DND-41 (cell line): ENCODE data around the gene FGF8.

Experiments
- ATAC-seq: fragments of 200-7000 bp; cut with Tn5 transposase; 3 replicates; pipeline ENCODE4 v1.9.1; 2021; ENCODE audit warnings: low read depth; ENCODE audit not compliant: insufficient read depth
- DNase-seq: peaks from one replicate; pipeline ENCODE4 v3.0.0-alpha.2; 2020
- H2AFZ ChIP-seq: 2 replicates; pipeline ENCODE4 v1.6.0; 2012; ENCODE audit warnings: low read depth, low read length
- H3K27ac ChIP-seq: 2 replicates; pipeline ENCODE4 v1.5.1; 2012; ENCODE audit warnings: low read length, inconsistent platforms
- H3K27me3 ChIP-seq: fragments of 200-600 bp; sonication (generic); 2 replicates; pipeline ENCODE4 v1.6.0; 2012; ENCODE audit warnings: low read length, mild to moderate bottlenecking, inconsistent platforms; ENCODE audit not compliant: insufficient read depth, poor library complexity
- H3K36me3 ChIP-seq: 2 replicates; pipeline ENCODE4 v1.5.1; 2012; ENCODE audit warnings: low read length, inconsistent platforms; ENCODE audit not compliant: insufficient read depth
- H3K4me1 ChIP-seq: 2 replicates; pipeline ENCODE4 v1.5.1; 2012; ENCODE audit warnings: mild to moderate bottlenecking, low read length; ENCODE audit not compliant: insufficient read depth
- H3K4me2 ChIP-seq: 2 replicates; pipeline ENCODE4 v1.6.0; 2012; ENCODE audit warnings: mild to moderate bottlenecking, moderate library complexity, low read length, inconsistent platforms; ENCODE audit not compliant: insufficient read depth
- H3K4me3 ChIP-seq, 2 experiments: fragments of 200-600 bp in 1 of 2; shearing (Covaris generic) in 1 of 2; 2 replicates each; pipeline ENCODE4 v1.5.1; 2012 to 2016; ENCODE audit warnings: inconsistent platforms in 2 of 2, low read length in 2 of 2, mild to moderate bottlenecking in 2 of 2, low read depth in 1 of 2, moderate library complexity in 1 of 2
- H3K79me2 ChIP-seq: 2 replicates; pipeline ENCODE4 v1.6.0; 2012; ENCODE audit warnings: low read length, inconsistent platforms; ENCODE audit not compliant: insufficient read depth
- H3K9ac ChIP-seq: 2 replicates; pipeline ENCODE4 v1.6.0; 2012; ENCODE audit warnings: low read depth, mild to moderate bottlenecking, inconsistent platforms, low read length, moderate library complexity
- H3K9me3 ChIP-seq: 2 replicates; pipeline ENCODE4 v1.5.1; 2012; ENCODE audit warnings: low read length, moderate library complexity, mild to moderate bottlenecking, inconsistent platforms; ENCODE audit not compliant: insufficient read depth, severe bottlenecking
- H4K20me1 ChIP-seq: 2 replicates; pipeline ENCODE4 v1.6.0; 2012; ENCODE audit warnings: low read length; ENCODE audit not compliant: insufficient read depth
- CTCF ChIP-seq: IDR thresholded peaks from 2 replicates; pipeline ENCODE4 v1.5.1; 2012; ENCODE audit warnings: borderline replicate concordance, low read length, moderate library complexity, mild to moderate bottlenecking; ENCODE audit not compliant: poor library complexity, severe bottlenecking; ENCODE audit errors: extremely low read depth
- EZH2 ChIP-seq: IDR thresholded peaks from 3 replicates; pipeline ENCODE4 v1.6.1; 2012; ENCODE audit warnings: borderline replicate concordance, low read depth, mild to moderate bottlenecking, moderate library complexity, low read length, inconsistent platforms; ENCODE audit not compliant: severe bottlenecking

The FGF8 gene

GRCh38 chr10:101759309-101760247 is 16.3 kb downstream of the FGF8 start:
- Histone ChIP-seq H3K4me2 (no peak overlapping the region), H3K27me3 (no peaks in the 10 kb centered on the region), H3K4me3 (no peak overlapping the region), H2AFZ (no peak overlapping the region), H3K36me3 (no peaks in the 10 kb centered on the region), H3K9ac (no peak overlapping the region), H4K20me1 (no peaks in the 10 kb centered on the region), H3K79me2 (no peaks in the 10 kb centered on the region), H3K27ac (no peak overlapping the region), H3K9me3 (no peaks in the 10 kb centered on the region), H3K4me1 (no peaks in the 10 kb centered on the region)
- TF ChIP-seq CTCF (no peak), EZH2 (no peak)
- DNase-seq (no peak), ATAC-seq (no peak)

- Histone ChIP-seq H3K4me2 (no peak overlapping the region), H3K9me3 (no peaks in the 10 kb centered on the region), H3K79me2 (no peaks in the 10 kb centered on the region), H3K27me3 (no peaks in the 10 kb centered on the region), H3K4me3 (no peak overlapping the region), H3K9ac (no peak overlapping the region), H3K27ac (no peak overlapping the region), H4K20me1 (no peaks in the 10 kb centered on the region), H2AFZ (no peak overlapping the region), H3K4me1 (no peaks in the 10 kb centered on the region), H3K36me3 (no peaks in the 10 kb centered on the region)
- no peak for TF ChIP-seq CTCF
- no peak for TF ChIP-seq EZH2
- no peak for DNase-seq
- no peak for ATAC-seq
These were observed 17.1 kb downstream of the FGF8 start for GRCh38 chr10:101758858-101759257.

- Histone ChIP-seq H3K27ac (no peak overlapping the region), H3K4me1 (no peaks in the 10 kb centered on the region), H3K27me3 (no peaks in the 10 kb centered on the region), H4K20me1 (no peaks in the 10 kb centered on the region), H3K4me3 (no peak overlapping the region), H3K4me2 (no peak overlapping the region), H3K79me2 (no peaks in the 10 kb centered on the region), H3K36me3 (no peaks in the 10 kb centered on the region), H3K9ac (no peak overlapping the region), H2AFZ (no peak overlapping the region), H3K9me3 (no peaks in the 10 kb centered on the region)
- TF ChIP-seq CTCF (no peak), EZH2 (no peak)
- DNase-seq (no peak), ATAC-seq (no peak)
These were observed 23.7 kb downstream of the FGF8 start for GRCh38 chr10:101752241-101752640.
